IMR-90 (cell line): ENCODE measurements around the gene DLX6. TPM values are rescaled to one million over a fixed set of nuclear protein-coding genes. Genes with fewer than 3 reads are reported as not detected.

Experiments used
- ATAC-seq: fragments of 200-7000 bp; cut with Tn5 transposase; 2 replicates; pipeline ENCODE4 v1.9.1; 2020; ENCODE audit warnings: low read depth, mild to moderate bottlenecking, moderate library complexity
- BruUV-seq: library from RNA; stranded (reverse); fragments of 400-500 nt; replicated peaks from 2 replicates; lab custom pipeline; 2021; lab: Mats Ljungman, UMichigan
- CTCF ChIA-PET: fragments of 300-600 bp; formaldehyde crosslinking; extraction: SDS; loops from one replicate; lab custom pipeline; 2021; ENCODE audit warnings: antibody characterized with exemption; lab: Yijun Ruan, JAX
- POLR2A ChIA-PET: fragments of 300-600 bp; sonication (Branson Sonifier 250); formaldehyde crosslinking; loops from one replicate; lab custom pipeline; 2022; ENCODE audit warnings: antibody characterized with exemption; ENCODE audit not compliant: unreplicated experiment; lab: Charles Lee
- DNase-seq: peaks from one replicate; pipeline ENCODE4 v3.0.0; 2013
- H2AFZ ChIP-seq: replicated peaks from 2 replicates; pipeline ENCODE3; 2013; ENCODE audit warnings: low read length, mild to moderate bottlenecking; ENCODE audit not compliant: poor library complexity
- H2AK5ac ChIP-seq: 2 replicates; pipeline ENCODE4 v1.6.1; 2013; ENCODE audit warnings: low read depth, low read length, inconsistent platforms
- H2AK9ac ChIP-seq: replicated peaks from 2 replicates; pipeline ENCODE3; 2013; ENCODE audit warnings: mild to moderate bottlenecking, low read depth, low read length, moderate library complexity; ENCODE audit not compliant: poor library complexity
- H2BK120ac ChIP-seq: 2 replicates; pipeline ENCODE4 v1.6.1; 2013; ENCODE audit warnings: low read depth, low read length, inconsistent platforms
- H2BK15ac ChIP-seq: 3 replicates; pipeline ENCODE4 v1.6.1; 2013; ENCODE audit warnings: low read depth, low read length, inconsistent platforms
- H2BK20ac ChIP-seq: 2 replicates; pipeline ENCODE4 v1.6.1; 2013; ENCODE audit warnings: low read depth, mild to moderate bottlenecking, inconsistent platforms, low read length, moderate library complexity
- H2BK5ac ChIP-seq: 2 replicates; pipeline ENCODE4 v1.6.1; 2013; ENCODE audit warnings: mild to moderate bottlenecking, low read depth, low read length, inconsistent platforms; ENCODE audit not compliant: poor library complexity, severe bottlenecking
- H3K14ac ChIP-seq: replicated peaks from 2 replicates; pipeline ENCODE4 v1.6.1; 2013; ENCODE audit warnings: low read depth, low read length, inconsistent platforms
- H3K18ac ChIP-seq: 2 replicates; pipeline ENCODE4 v1.6.1; 2013; ENCODE audit warnings: low read depth, low read length, control low read depth
- H3K23ac ChIP-seq: 2 replicates; pipeline ENCODE4 v1.6.1; 2013; ENCODE audit warnings: low read depth, low read length, inconsistent platforms
- H3K27ac ChIP-seq: 2 replicates; pipeline ENCODE4 v1.5.1; 2013; ENCODE audit warnings: mild to moderate bottlenecking, control low read depth, low read length; ENCODE audit not compliant: insufficient read depth
- H3K27me3 ChIP-seq: 2 replicates; pipeline ENCODE4 v1.6.1; 2013; ENCODE audit warnings: low read length; ENCODE audit not compliant: control insufficient read depth, insufficient read depth
- H3K36me3 ChIP-seq: 2 replicates; pipeline ENCODE4 v1.6.1; 2013; ENCODE audit warnings: low read length, mixed read lengths; ENCODE audit not compliant: control insufficient read depth, insufficient read depth
- H3K4ac ChIP-seq: 2 replicates; pipeline ENCODE4 v1.6.1; 2013; ENCODE audit warnings: low read depth, low read length, inconsistent platforms
- H3K4me1 ChIP-seq: 2 replicates; pipeline ENCODE4 v1.6.1; 2013; ENCODE audit warnings: low read length, mixed read lengths; ENCODE audit not compliant: control insufficient read depth, insufficient read depth
- H3K4me2 ChIP-seq: 2 replicates; pipeline ENCODE4 v1.6.1; 2013; ENCODE audit warnings: low read depth, mild to moderate bottlenecking, control low read depth, low read length, moderate library complexity
- H3K4me3 ChIP-seq: 2 replicates; pipeline ENCODE4 v1.5.1; 2013; ENCODE audit warnings: low read depth, mild to moderate bottlenecking, control low read depth, low read length, moderate library complexity; ENCODE audit not compliant: insufficient read depth
- H3K56ac ChIP-seq: 2 replicates; pipeline ENCODE4 v1.6.1; 2013; ENCODE audit warnings: low read length, inconsistent platforms; ENCODE audit not compliant: insufficient read depth; ENCODE audit errors: extremely low read depth
- H3K79me1 ChIP-seq, 2 experiments: 2 replicates each; pipeline ENCODE4 v1.6.1; 2013; ENCODE audit warnings: low read length in 2 of 2, inconsistent platforms in 1 of 2, low read depth in 1 of 2
- H3K9ac ChIP-seq: 2 replicates; pipeline ENCODE4 v1.6.1; 2013; ENCODE audit warnings: low read depth, low read length, control low read depth
- H3K9me1 ChIP-seq: 2 replicates; pipeline ENCODE4 v1.6.1; 2013; ENCODE audit warnings: low read length, inconsistent platforms; ENCODE audit not compliant: insufficient read depth
- H3K9me3 ChIP-seq: 2 replicates; pipeline ENCODE4 v1.6.1; 2013; ENCODE audit warnings: low read length; ENCODE audit not compliant: control insufficient read depth, insufficient read depth
- H4K20me1 ChIP-seq: 2 replicates; pipeline ENCODE4 v1.6.1; 2013; ENCODE audit warnings: low read length, inconsistent platforms; ENCODE audit not compliant: insufficient read depth
- H4K5ac ChIP-seq: 2 replicates; pipeline ENCODE4 v1.6.1; 2013; ENCODE audit warnings: mild to moderate bottlenecking, low read depth, low read length, control low read depth
- H4K8ac ChIP-seq, 2 experiments: 2 replicates each; pipeline ENCODE4 v1.6.1; 2013; ENCODE audit warnings: low read depth in 2 of 2, low read length in 2 of 2, control low read depth in 1 of 2, inconsistent platforms in 1 of 2
- H4K91ac ChIP-seq: 2 replicates; pipeline ENCODE4 v1.6.1; 2013; ENCODE audit warnings: low read depth, low read length, inconsistent platforms; ENCODE audit not compliant: insufficient read depth
- BHLHE40 ChIP-seq: fragments of 150-350 bp; IDR thresholded peaks from 2 replicates; pipeline ENCODE4 v1.6.1; 2016; ENCODE audit warnings: mild to moderate bottlenecking, low read depth, low read length
- CEBPB ChIP-seq: IDR thresholded peaks from 2 replicates; pipeline ENCODE4 v1.6.1; 2012; ENCODE audit warnings: low read depth, low read length, improper control_type of control experiment
- CTCF ChIP-seq: conservative IDR thresholded peaks from 2 replicates; pipeline ENCODE4 v1.5.1; 2012; ENCODE audit warnings: mild to moderate bottlenecking, low read depth, low read length, improper control_type of control experiment
- MAFK ChIP-seq: IDR thresholded peaks from 2 replicates; pipeline ENCODE4 v1.6.1; 2012; ENCODE audit warnings: low read depth, low read length, improper control_type of control experiment
- MXI1 ChIP-seq: IDR thresholded peaks from 2 replicates; pipeline ENCODE4 v1.6.1; 2012; ENCODE audit warnings: low read depth, mild to moderate bottlenecking, low read length, moderate library complexity, borderline replicate concordance
- NFE2L2 ChIP-seq: fragments of 150-350 bp; IDR thresholded peaks from 2 replicates; pipeline ENCODE4 v1.6.1; 2016; ENCODE audit warnings: low read depth, mild to moderate bottlenecking, low read length
- RFX5 ChIP-seq: IDR thresholded peaks from 2 replicates; pipeline ENCODE4 v1.8.0; 2012; ENCODE audit warnings: low read depth, mild to moderate bottlenecking, low read length, moderate library complexity
- SMC3 ChIP-seq: fragments of 150-350 bp; IDR thresholded peaks from 2 replicates; pipeline ENCODE4 v1.6.1; 2016; ENCODE audit warnings: low read depth, mild to moderate bottlenecking, antibody characterized with exemption, low read length, moderate library complexity
- USF2 ChIP-seq: fragments of 150-350 bp; IDR thresholded peaks from 2 replicates; pipeline ENCODE4 v1.6.1; 2017; ENCODE audit warnings: mild to moderate bottlenecking, antibody characterized with exemption, low read length, low read depth
- WGBS, 2 experiments: methylation state at CpG; one replicate each; pipeline versions ENCODE4 v1.1.5 to v1.1.7; 2013; ENCODE audit warnings: missing lambda C conversion rate in 2 of 2; ENCODE audit not compliant: insufficient read length in 1 of 2; ENCODE audit errors: extremely low coverage in 2 of 2; 5-methylcytosine and 5-hydroxymethylcytosine counted together
- dilution Hi-C: fragments of 300-500 bp; cut with HindIII; formaldehyde crosslinking; loops from one replicate; pipeline ENCODE4 v1.14.3; 2018; ENCODE audit warnings: low sequenced_read_pairs; ENCODE audit not compliant: unreplicated experiment
- in situ Hi-C: fragments of 300-500 bp; cut with MboI; formaldehyde crosslinking; loops from 3 replicates; pipeline ENCODE4 v1.14.3; 2019; ENCODE audit warnings: low sequenced_read_pairs, inconsistent platforms, mixed read lengths
- intact Hi-C: fragments of 100-400 bp; cut with micrococcal nuclease; formaldehyde crosslinking; loops from 2 replicates; pipeline ENCODE4 v1.10.0; 2022
- polyA plus RNA-seq, 3 experiments: library from polyadenylated mRNA; depleted of rRNA; stranded (reverse); fragments of >200 nt; gene quantifications; 2 replicates each; pipeline ENCODE4 v1.2.3, GENCODE V29; 2012; ENCODE audit warnings: low replicate concordance in 1 of 3
- total RNA-seq: library from RNA; depleted of rRNA; stranded (reverse); fragments of >200 nt; gene quantifications from 2 replicates; pipeline ENCODE4 v1.2.3, GENCODE V29; 2012

Gene DLX6
- total and polyA plus RNA-seq, 2 of the 4 experiments (the other 2 are of a cell fraction): not detected

GRCh38 chr7:97025983-97026714, 20.8 kb downstream of the DLX6 start:
- Histone ChIP-seq H3K79me1 (no peaks in the 10 kb centered on the region), H2AK9ac (no peak overlapping the region), H3K4ac (no peak overlapping the region), H3K56ac (no peak overlapping the region), H4K5ac (no peak overlapping the region), H4K91ac (no peak overlapping the region), H3K36me3 (no peaks in the 10 kb centered on the region), H3K4me1 (no peaks in the 10 kb centered on the region), H2BK20ac (no peak overlapping the region), H3K9me3 (peaks cover 6% of the 10 kb centered on the region), H3K23ac (no peak overlapping the region), H2BK15ac (no peak overlapping the region), H3K9me1 (no peaks in the 10 kb centered on the region), H4K8ac (no peak overlapping the region), H3K4me3 (no peak overlapping the region), H3K9ac (no peak overlapping the region), H3K4me2 (no peak overlapping the region), H4K20me1 (no peaks in the 10 kb centered on the region), H2AFZ (no peak overlapping the region), H2BK5ac (no peak overlapping the region), H3K18ac (no peak overlapping the region), H3K27ac (no peak overlapping the region), H2BK120ac (no peak overlapping the region), H3K27me3 (peaks cover 59% of the 10 kb centered on the region), H3K14ac (no peak overlapping the region), H2AK5ac (no peak overlapping the region)
- no peak for ATAC-seq
- in situ Hi-C loops (loop anchor here (5.0 to 10.0 kb wide), 2 partner anchors 951 to 1109 kb away; no protein-coding TSS in a partner anchor), intact Hi-C loops (loop anchor here (2.0 to 5.0 kb wide), 2 partner anchors 697 to 849 kb away; no protein-coding TSS in a partner anchor), dilution Hi-C loops (no loop called here)
- TF ChIP-seq CEBPB (no peak), RFX5 (no peak), NFE2L2 (no peak), CTCF (no peak), BHLHE40 (no peak), MXI1 (no peak), MAFK (no peak), USF2 (no peak), SMC3 (no peak)
- DNase-seq: no peak
- no TSS peak for BruUV-seq
- CTCF ChIA-PET: interaction anchor here (1.2 kb wide), 1 partner anchor 940 kb away, joined by 4 read pairs; no protein-coding TSS in a partner anchor
- WGBS, 2 experiments: 23% methylated on average over 6 of the region's 29 CpGs; no CpG with 5 or more reads in 1 of the 2 experiments
- POLR2A ChIA-PET: interaction anchor here (0.5 kb wide), 1 partner anchor 20 kb away, joined by 3 read pairs; no protein-coding TSS in a partner anchor
